Testis (tissue), 3 donors: ENCODE data around the gene TRAPPC11. TPM values are rescaled to one million over a fixed set of nuclear protein-coding genes. Genes with fewer than 3 reads are reported as not detected.

ENCODE experiments used
- DNase-seq: peaks from one replicate; pipeline ENCODE4 v3.0.0-alpha.2; 2019
- H3K27ac ChIP-seq, 2 donors: fragments of 200-600 bp; sonication (generic); one replicate each; pipeline ENCODE4 v1.5.1; 2019
- H3K27me3 ChIP-seq: fragments of 200-600 bp; sonication (generic); one replicate; pipeline ENCODE4 v1.5.1; 2019
- H3K36me3 ChIP-seq: fragments of 200-600 bp; sonication (generic); one replicate; pipeline ENCODE4 v1.5.1; 2017; ENCODE audit warnings: low read depth; ENCODE audit errors: missing control alignments
- H3K4me1 ChIP-seq: fragments of 200-600 bp; sonication (generic); one replicate; pipeline ENCODE4 v1.5.1; 2019
- H3K4me3 ChIP-seq, 2 donors: fragments of 200-600 bp; sonication (generic); one replicate each; pipeline ENCODE4 v1.5.1; 2017 to 2019
- H3K9me3 ChIP-seq: fragments of 200-600 bp; sonication (generic); one replicate; pipeline ENCODE4 v1.5.1; 2017
- POLR2A ChIP-seq: fragments of 450-650 bp; IDR thresholded peaks from one replicate; pipeline ENCODE4 v1.6.1; 2017; ENCODE audit warnings: antibody characterized with exemption, mild to moderate bottlenecking, moderate library complexity
- WGBS, 2 donors: methylation state at CpG; one replicate each; pipeline ENCODE4 v1.1.5; 2018; 5-methylcytosine and 5-hydroxymethylcytosine counted together
- intact Hi-C: fragments of 100-400 bp; cut with DNase I; formaldehyde crosslinking; loops from one replicate; pipeline ENCODE4 v1.15.1; 2023; ENCODE audit warnings: low total_unique reads
- polyA plus RNA-seq: library from polyadenylated mRNA; stranded (reverse); fragments of 350-450 nt; fragmentation: Illumina TruSeq; extraction: RNeasy Lipid Tissue Mini Kit (QIAGEN cat#74804); gene quantifications from one replicate; pipeline ENCODE4 v1.2.3, GENCODE V29; 2014; ENCODE audit warnings: low read depth, low replicate concordance; ENCODE audit not compliant: insufficient read depth
- small RNA-seq, 2 donors: library from RNA; depleted of rRNA; stranded (forward); fragments of <200 nt; gene quantifications; one replicate each; pipeline ENCODE3, GENCODE V24; 2016
- total RNA-seq, 2 donors: library from RNA; depleted of rRNA; stranded (reverse); fragments of >200 nt; gene quantifications; one replicate each; pipeline ENCODE4 v1.2.3, GENCODE V29; 2016
- TF ChIP-seq, protein P1 (sequence below), 3 experiments: fragments of 450-650 bp in 2 of 3; fragments of 200-600 bp in 1 of 3; sonication (generic) in 1 of 3; IDR thresholded peaks; one replicate each; pipeline ENCODE4 v1.5.1; 2016 to 2019; ENCODE audit warnings: antibody characterized with exemption in 3 of 3, mild to moderate bottlenecking in 2 of 3, moderate library complexity in 1 of 3

The TRAPPC11 gene
- total and polyA plus RNA-seq, 3 donors from 2014 or later = 31.2 to 81.6 (median 65.2) TPM

DNA sequence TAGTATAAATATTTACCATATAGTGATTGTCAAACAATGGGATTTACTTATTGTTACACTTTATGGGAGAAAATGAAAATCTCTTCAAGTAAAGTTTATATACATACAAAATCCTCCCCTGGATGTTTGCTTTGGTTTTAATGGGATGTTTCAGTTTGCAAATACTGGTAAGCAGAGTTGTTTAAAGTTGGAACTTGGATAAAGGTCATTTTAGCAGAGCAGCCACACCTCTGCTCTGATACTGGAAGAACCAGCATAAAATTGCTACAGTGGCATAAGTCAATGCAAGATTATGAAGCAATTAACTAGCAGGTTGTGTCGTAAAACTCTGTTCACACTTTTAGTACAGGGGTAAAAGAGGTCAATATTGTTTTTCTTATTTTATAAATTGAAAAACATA, 101.2 kb downstream of the TRAPPC11 start:
- Histone ChIP-seq H3K9me3 (no peaks in the 10 kb centered on the region), H3K36me3 (no peaks in the 10 kb centered on the region), H3K27me3 (no peaks in the 10 kb centered on the region), H3K4me3 (no peak overlapping the region), H3K27ac (no peak overlapping the region), H3K4me1 (no peaks in the 10 kb centered on the region)
- intact Hi-C loops = no loop called here
- no peak for DNase-seq
- TF ChIP-seq, protein P1, sequence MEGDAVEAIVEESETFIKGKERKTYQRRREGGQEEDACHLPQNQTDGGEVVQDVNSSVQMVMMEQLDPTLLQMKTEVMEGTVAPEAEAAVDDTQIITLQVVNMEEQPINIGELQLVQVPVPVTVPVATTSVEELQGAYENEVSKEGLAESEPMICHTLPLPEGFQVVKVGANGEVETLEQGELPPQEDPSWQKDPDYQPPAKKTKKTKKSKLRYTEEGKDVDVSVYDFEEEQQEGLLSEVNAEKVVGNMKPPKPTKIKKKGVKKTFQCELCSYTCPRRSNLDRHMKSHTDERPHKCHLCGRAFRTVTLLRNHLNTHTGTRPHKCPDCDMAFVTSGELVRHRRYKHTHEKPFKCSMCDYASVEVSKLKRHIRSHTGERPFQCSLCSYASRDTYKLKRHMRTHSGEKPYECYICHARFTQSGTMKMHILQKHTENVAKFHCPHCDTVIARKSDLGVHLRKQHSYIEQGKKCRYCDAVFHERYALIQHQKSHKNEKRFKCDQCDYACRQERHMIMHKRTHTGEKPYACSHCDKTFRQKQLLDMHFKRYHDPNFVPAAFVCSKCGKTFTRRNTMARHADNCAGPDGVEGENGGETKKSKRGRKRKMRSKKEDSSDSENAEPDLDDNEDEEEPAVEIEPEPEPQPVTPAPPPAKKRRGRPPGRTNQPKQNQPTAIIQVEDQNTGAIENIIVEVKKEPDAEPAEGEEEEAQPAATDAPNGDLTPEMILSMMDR (IDR thresholded peaks at IDR 0.05) = no peak
- no peak for TF ChIP-seq POLR2A
- WGBS, 2 donors = 47 to 69% methylated on average over 1 of the region's 1 CpG

Small RNA genes lying within 50 kb of the gene (small RNA-seq; reads per million reads assigned to genes)
- gene RNU6-1053P = 0 reads per million in 2 donors
- gene RNU6-335P = 0 reads per million in 2 donors
- 0 reads per million in 2 donors for gene RNU6-479P

Other genes starting within 250 kb of the TRAPPC11 start
- 10 to 100 TPM; 37.4 to 38.7 TPM for gene CDKN2AIP, start 214.7 kb upstream of the TRAPPC11 start, total RNA-seq
- 32.7 TPM for gene CDKN2AIP, start 214.7 kb upstream of the TRAPPC11 start, polyA plus RNA-seq
- gene ING2, start 154.2 kb upstream of the TRAPPC11 start, total RNA-seq = 10 to 100 TPM; 47.2 to 47.3 TPM
- gene ING2, start 154.2 kb upstream of the TRAPPC11 start, polyA plus RNA-seq = 38.0 TPM
- gene RWDD4, start 108 bp upstream of the TRAPPC11 start, total RNA-seq = 10 to 100 TPM; 23.0 to 25.4 TPM
- gene RWDD4, start 108 bp upstream of the TRAPPC11 start, polyA plus RNA-seq = 14.5 TPM
- gene STOX2, start 246.0 kb downstream of the TRAPPC11 start, total RNA-seq = 10 to 100 TPM; 15.2 to 17.7 TPM
- 5.8 TPM for gene STOX2, start 246.0 kb downstream of the TRAPPC11 start, polyA plus RNA-seq